HG03439 (cell line): Measurements from ENCODE around the gene AKT1S1.

Source experiments
- ATAC-seq: cut with Tn5 transposase; IDR thresholded peaks from one replicate; pipeline ENCODE4 v1.9.1; 2021; ENCODE audit warnings: mild to moderate bottlenecking, moderate library complexity; ENCODE audit not compliant: unreplicated experiment

AKT1S1 gene

GRCh38 chr19:49887037-49887664 lies 10.0 kb upstream of the AKT1S1 start:
- ATAC-seq: no peak

- ATAC-seq: no peak
These were observed 7.6 kb upstream of the AKT1S1 start for GRCh38 chr19:49884760-49885159.

- ATAC-seq: no peak
These were observed 7.0 kb upstream of the AKT1S1 start for GRCh38 chr19:49884109-49884508.

- no peak for ATAC-seq
These were observed 5.9 kb upstream of the AKT1S1 start for GRCh38 chr19:49883094-49883493.

GRCh38 chr19:49882643-49883042 lies 5.5 kb upstream of the AKT1S1 start:
- ATAC-seq: no peak

- no peak for ATAC-seq
These were observed 4.7 kb upstream of the AKT1S1 start for GRCh38 chr19:49881672-49882394.

- no peak for ATAC-seq
These were observed 4.0 kb upstream of the AKT1S1 start for GRCh38 chr19:49881186-49881585.

GRCh38 chr19:49880162-49880869 lies 3.2 kb upstream of the AKT1S1 start:
- ATAC-seq: no peak

GRCh38 chr19:49879243-49879963 lies 2.2 kb upstream of the AKT1S1 start:
- no peak for ATAC-seq

- no peak for ATAC-seq
These were observed 1.6 kb upstream of the AKT1S1 start for GRCh38 chr19:49878744-49879070.

GRCh38 chr19:49877879-49878743 lies 956 bp upstream of the AKT1S1 start:
- peak; percentile 40 for ATAC-seq

GRCh38 chr19:49876422-49877019 lies 634 bp downstream of the AKT1S1 start:
- ATAC-seq: peak; percentile 43

- no peak for ATAC-seq
These were observed 1.2 kb downstream of the AKT1S1 start for GRCh38 chr19:49875857-49876421.

- no peak for ATAC-seq
These were observed 2.0 kb downstream of the AKT1S1 start for GRCh38 chr19:49875177-49875576.

GRCh38 chr19:49874503-49875157 lies 2.5 kb downstream of the AKT1S1 start:
- no peak for ATAC-seq

- ATAC-seq: no peak
These were observed 3.3 kb downstream of the AKT1S1 start for GRCh38 chr19:49873834-49874233.

- no peak for ATAC-seq
These were observed 4.0 kb downstream of the AKT1S1 start for GRCh38 chr19:49873129-49873521.

GRCh38 chr19:49872245-49873128 lies 4.7 kb downstream of the AKT1S1 start:
- no peak for ATAC-seq
